Measurements from ENCODE around the gene CREB5. TPM values are rescaled to one million over a fixed set of nuclear protein-coding genes. Genes with fewer than 3 reads are reported as not detected.

CREB5 gene
- total RNA-seq, 2 experiments from 2014 or later, result 0.15 to 0.52 TPM

DNA sequence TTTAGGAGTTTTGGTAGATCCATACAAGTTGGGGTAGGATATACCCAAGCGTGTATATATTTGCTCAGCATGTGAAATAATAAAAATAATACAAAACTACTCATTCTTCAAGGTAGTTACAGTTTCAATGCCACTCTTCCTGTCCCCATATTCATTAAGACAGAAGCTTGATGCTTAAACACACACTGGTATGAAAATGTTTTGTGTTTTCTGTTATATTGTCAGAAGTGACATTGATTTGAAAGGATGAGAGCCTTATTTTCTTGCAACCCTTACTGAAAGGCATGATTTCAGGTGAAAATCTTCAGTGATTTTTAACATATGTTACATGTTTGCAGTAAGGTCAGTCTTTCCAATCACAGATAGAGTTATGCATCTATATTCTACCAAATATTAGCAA is 312.2 kb downstream of the CREB5 start:
- ChIA-PET POLR2A (no interaction called here), CTCF (no interaction called here)
- H3K36me3 Mint-ChIP-seq, result no peaks in the 10 kb centered on the region
- no peak for DNase-seq
- H3K27ac Mint-ChIP-seq, result no peak overlapping the region
- intact Hi-C loops (cut with micrococcal nuclease), result no loop called here
- H3K27me3 Mint-ChIP-seq, result peaks cover 3% of the 10 kb centered on the region
- H3K4me1 Mint-ChIP-seq (ENCODE audit: low read depth), result no peaks in the 10 kb centered on the region
- no peaks in the 10 kb centered on the region for H3K9me3 Mint-ChIP-seq
- no peak overlapping the region for H3K4me3 Mint-ChIP-seq

DNA sequence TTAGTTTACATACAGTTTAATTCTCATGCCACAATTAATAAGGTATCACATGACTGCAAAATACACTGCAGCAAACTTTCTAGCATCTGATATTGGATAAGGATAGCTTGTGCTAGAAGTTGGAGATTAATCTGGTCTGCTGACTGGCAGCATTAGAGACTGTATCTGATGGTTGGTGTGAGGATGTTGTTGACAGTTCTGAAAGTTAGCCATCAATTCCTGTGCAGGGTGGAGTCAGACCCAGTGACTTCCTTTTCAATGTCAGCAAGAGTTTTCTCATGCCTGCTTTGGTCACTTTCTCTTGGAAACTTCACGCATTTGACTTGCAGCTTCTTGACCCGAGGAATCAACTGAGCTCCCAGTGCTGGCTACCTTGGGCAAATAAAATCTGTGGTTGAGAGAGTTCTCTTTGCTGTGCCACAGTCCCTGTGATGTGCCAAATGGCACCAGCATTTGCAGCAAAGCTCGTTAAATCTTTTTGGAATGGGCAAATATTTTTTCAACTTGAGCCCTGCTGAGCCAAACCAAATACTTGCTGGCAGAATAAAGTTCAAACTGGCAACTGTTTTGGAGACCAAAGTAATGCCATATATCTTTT is 312.8 kb downstream of the CREB5 start:
- ChIA-PET CTCF (no interaction called here), POLR2A (no interaction called here)
- Mint-ChIP-seq H3K9me3 (no peaks in the 10 kb centered on the region), H3K36me3 (no peaks in the 10 kb centered on the region), H3K27me3 (peaks cover 3% of the 10 kb centered on the region), H3K4me3 (no peak overlapping the region), H3K4me1 (ENCODE audit: low read depth) (no peaks in the 10 kb centered on the region), H3K27ac (no peak overlapping the region)
- intact Hi-C loops (cut with micrococcal nuclease), result no loop called here
- no peak for DNase-seq

DNA sequence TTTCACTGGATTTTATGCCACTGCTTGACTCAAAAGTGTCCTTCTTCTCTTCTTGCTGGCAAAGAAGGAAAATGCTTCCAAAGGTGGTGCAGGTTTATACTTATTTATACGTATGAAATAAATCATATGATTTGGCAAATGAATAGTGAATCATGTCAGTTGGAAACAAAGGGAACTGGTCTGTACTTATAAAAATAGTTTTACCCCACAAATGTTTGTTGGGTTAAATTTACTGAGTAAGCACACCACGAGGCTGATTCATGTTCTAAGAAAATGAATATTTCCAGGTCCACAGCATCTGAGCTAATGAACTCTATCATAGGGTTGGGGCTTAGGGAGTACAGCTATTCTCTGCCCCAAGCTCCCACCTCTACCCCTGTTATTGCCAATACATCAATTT is 313.6 kb downstream of the CREB5 start:
- intact Hi-C loops (cut with micrococcal nuclease), result no loop called here
- Mint-ChIP-seq H3K27me3 (peaks cover 3% of the 10 kb centered on the region), H3K9me3 (no peaks in the 10 kb centered on the region), H3K4me3 (no peak overlapping the region), H3K4me1 (ENCODE audit: low read depth) (no peaks in the 10 kb centered on the region), H3K27ac (no peak overlapping the region), H3K36me3 (no peaks in the 10 kb centered on the region)
- ChIA-PET POLR2A (no interaction called here), CTCF (no interaction called here)
- DNase-seq, result no peak

DNA sequence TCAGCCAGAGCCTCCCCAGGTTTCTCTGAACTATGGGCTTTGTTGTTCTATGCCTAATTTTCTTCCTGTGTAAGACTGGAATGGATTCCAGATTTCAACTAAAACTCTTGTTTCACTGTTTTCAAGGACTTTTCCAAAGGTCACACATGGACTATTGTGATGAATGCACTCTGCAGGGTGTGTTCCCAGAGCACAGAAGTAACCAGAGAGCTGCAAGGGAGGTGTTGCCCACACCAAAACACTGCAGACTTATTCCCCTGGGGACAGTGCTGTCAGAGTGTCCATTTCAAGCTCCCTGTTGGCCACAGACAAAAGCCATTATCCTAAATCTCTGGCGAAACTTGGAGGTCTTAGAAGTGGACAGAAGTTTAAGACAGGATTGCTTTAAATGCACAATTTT is 314.2 kb downstream of the CREB5 start:
- Mint-ChIP-seq H3K36me3 (no peaks in the 10 kb centered on the region), H3K9me3 (no peaks in the 10 kb centered on the region), H3K27ac (no peak overlapping the region), H3K4me3 (no peak overlapping the region), H3K4me1 (ENCODE audit: low read depth) (no peaks in the 10 kb centered on the region), H3K27me3 (peaks cover 3% of the 10 kb centered on the region)
- DNase-seq, result no peak
- CTCF ChIA-PET, result no interaction called here
- intact Hi-C loops (cut with micrococcal nuclease), result no loop called here
- POLR2A ChIA-PET, result interaction anchor here (0.7 kb wide), 1 partner anchor 18 kb away, joined by 4 read pairs; no protein-coding TSS in a partner anchor

- no peak overlapping the region for H3K4me3 Mint-ChIP-seq
- H3K4me1 Mint-ChIP-seq (ENCODE audit: low read depth), result no peaks in the 10 kb centered on the region
- no peaks in the 10 kb centered on the region for H3K9me3 Mint-ChIP-seq
- POLR2A ChIA-PET, result no interaction called here
- DNase-seq, result no peak
- H3K27me3 Mint-ChIP-seq, result peaks cover 3% of the 10 kb centered on the region
- intact Hi-C loops (cut with micrococcal nuclease), result no loop called here
- no peak overlapping the region for H3K27ac Mint-ChIP-seq
- no peaks in the 10 kb centered on the region for H3K36me3 Mint-ChIP-seq
- CTCF ChIA-PET, result no interaction called here
These were observed 317.0 kb downstream of the CREB5 start for GRCh38 chr7:28729281-28729680.

DNA sequence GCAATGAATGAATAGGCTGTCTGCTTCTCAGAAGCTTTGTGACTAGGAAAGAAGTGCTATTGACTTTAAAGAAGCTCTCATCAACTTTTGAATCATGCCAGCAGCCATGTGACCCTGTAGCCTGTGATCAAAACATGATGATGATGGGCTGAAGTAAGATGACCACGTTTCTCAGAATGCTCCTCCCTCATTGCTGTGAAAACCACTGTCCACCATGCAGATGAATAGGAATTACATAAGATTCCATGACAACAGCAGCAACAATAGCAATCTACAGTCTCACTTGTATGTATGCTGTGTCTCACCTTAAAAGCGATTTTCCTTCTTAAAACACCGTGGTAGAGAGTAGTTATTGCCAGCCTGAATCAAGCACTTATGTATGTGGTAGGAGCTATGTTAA is 317.4 kb downstream of the CREB5 start:
- intact Hi-C loops (cut with micrococcal nuclease), result no loop called here
- Mint-ChIP-seq H3K36me3 (no peaks in the 10 kb centered on the region), H3K27ac (no peak overlapping the region), H3K27me3 (peaks cover 3% of the 10 kb centered on the region), H3K9me3 (no peaks in the 10 kb centered on the region), H3K4me3 (no peak overlapping the region), H3K4me1 (ENCODE audit: low read depth) (no peaks in the 10 kb centered on the region)
- ChIA-PET POLR2A (no interaction called here), CTCF (no interaction called here)
- DNase-seq, result no peak

- H3K9me3 Mint-ChIP-seq, result no peaks in the 10 kb centered on the region
- ChIA-PET POLR2A (no interaction called here), CTCF (no interaction called here)
- intact Hi-C loops (cut with micrococcal nuclease), result no loop called here
- H3K27ac Mint-ChIP-seq, result no peak overlapping the region
- no peak overlapping the region for H3K4me3 Mint-ChIP-seq
- H3K4me1 Mint-ChIP-seq (ENCODE audit: low read depth), result no peaks in the 10 kb centered on the region
- H3K27me3 Mint-ChIP-seq, result peaks cover 3% of the 10 kb centered on the region
- no peak for DNase-seq
- H3K36me3 Mint-ChIP-seq, result no peaks in the 10 kb centered on the region
These were observed 318.9 kb downstream of the CREB5 start for GRCh38 chr7:28731092-28731658.

GRCh38 chr7:28732071-28732869 is 320.0 kb downstream of the CREB5 start:
- Mint-ChIP-seq H3K36me3 (no peaks in the 10 kb centered on the region), H3K4me1 (ENCODE audit: low read depth) (no peaks in the 10 kb centered on the region), H3K27ac (no peak overlapping the region), H3K27me3 (peaks cover 3% of the 10 kb centered on the region), H3K9me3 (no peaks in the 10 kb centered on the region), H3K4me3 (no peak overlapping the region)
- ChIA-PET CTCF (no interaction called here), POLR2A (no interaction called here)
- intact Hi-C loops (cut with micrococcal nuclease), result no loop called here
- no peak for DNase-seq

GRCh38 chr7:28733035-28733434 is 320.7 kb downstream of the CREB5 start:
- ChIA-PET CTCF (no interaction called here), POLR2A (no interaction called here)
- H3K27me3 Mint-ChIP-seq, result peaks cover 3% of the 10 kb centered on the region
- no peak overlapping the region for H3K27ac Mint-ChIP-seq
- DNase-seq, result no peak
- no peaks in the 10 kb centered on the region for H3K9me3 Mint-ChIP-seq
- no peaks in the 10 kb centered on the region for H3K4me1 Mint-ChIP-seq (ENCODE audit: low read depth)
- no peaks in the 10 kb centered on the region for H3K36me3 Mint-ChIP-seq
- intact Hi-C loops (cut with micrococcal nuclease), result no loop called here
- no peak overlapping the region for H3K4me3 Mint-ChIP-seq

- CTCF ChIA-PET, result no interaction called here
- POLR2A ChIA-PET, result no interaction called here
- intact Hi-C loops (cut with micrococcal nuclease), result no loop called here
- H3K27ac Mint-ChIP-seq, result no peak overlapping the region
- H3K36me3 Mint-ChIP-seq, result no peaks in the 10 kb centered on the region
- no peaks in the 10 kb centered on the region for H3K4me1 Mint-ChIP-seq (ENCODE audit: low read depth)
- no peaks in the 10 kb centered on the region for H3K9me3 Mint-ChIP-seq
- H3K27me3 Mint-ChIP-seq, result peaks cover 3% of the 10 kb centered on the region
- DNase-seq, result no peak
- no peak overlapping the region for H3K4me3 Mint-ChIP-seq
These were observed 326.1 kb downstream of the CREB5 start for GRCh38 chr7:28738412-28738811.

DNA sequence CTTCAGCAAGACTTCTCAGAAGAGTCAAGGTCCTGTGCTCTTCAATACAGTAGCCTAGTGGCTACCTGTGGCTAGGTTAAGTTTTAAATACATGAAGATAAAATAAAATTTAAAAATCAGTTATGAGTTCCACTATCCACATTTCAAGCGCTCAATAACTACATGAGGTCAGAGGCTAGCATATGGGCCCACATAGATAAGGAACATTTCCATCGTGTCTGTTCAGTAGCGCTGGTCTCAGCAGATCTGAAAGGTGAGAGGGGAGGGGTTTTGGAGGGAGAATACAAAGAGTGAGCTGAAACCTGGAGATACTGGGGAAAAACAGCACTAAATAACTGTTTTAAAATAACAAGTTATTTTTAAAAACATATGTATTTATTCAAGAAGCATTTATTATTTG is 326.8 kb downstream of the CREB5 start:
- H3K27ac Mint-ChIP-seq, result no peak overlapping the region
- intact Hi-C loops (cut with micrococcal nuclease), result no loop called here
- H3K9me3 Mint-ChIP-seq, result no peaks in the 10 kb centered on the region
- ChIA-PET POLR2A (no interaction called here), CTCF (no interaction called here)
- H3K36me3 Mint-ChIP-seq, result no peaks in the 10 kb centered on the region
- DNase-seq, result no peak
- H3K4me1 Mint-ChIP-seq (ENCODE audit: low read depth), result no peaks in the 10 kb centered on the region
- no peak overlapping the region for H3K4me3 Mint-ChIP-seq
- peaks cover 3% of the 10 kb centered on the region for H3K27me3 Mint-ChIP-seq

DNA sequence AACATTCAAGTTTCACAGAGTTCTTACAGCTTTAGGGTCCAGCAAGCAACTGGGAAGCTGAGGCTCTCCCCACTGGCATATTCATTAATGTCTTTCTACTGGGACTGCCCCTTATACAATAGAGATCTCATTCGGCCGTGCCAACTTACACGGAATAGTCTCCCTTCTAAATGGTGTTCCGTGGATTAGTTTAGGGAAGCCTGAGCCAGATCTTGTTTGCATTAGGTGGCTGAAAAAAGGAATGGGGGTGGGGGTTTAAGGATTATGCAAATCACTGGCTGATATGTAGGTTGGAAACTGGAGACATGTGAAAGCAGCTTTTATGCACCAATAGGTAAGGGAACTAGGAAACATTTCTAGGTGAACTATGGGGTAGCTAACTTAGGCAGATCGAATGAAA is 327.5 kb downstream of the CREB5 start:
- H3K4me1 Mint-ChIP-seq (ENCODE audit: low read depth), result no peaks in the 10 kb centered on the region
- H3K4me3 Mint-ChIP-seq, result no peak overlapping the region
- DNase-seq, result no peak
- ChIA-PET CTCF (no interaction called here), POLR2A (no interaction called here)
- H3K27me3 Mint-ChIP-seq, result peaks cover 3% of the 10 kb centered on the region
- intact Hi-C loops (cut with micrococcal nuclease), result no loop called here
- H3K27ac Mint-ChIP-seq, result no peak overlapping the region
- no peaks in the 10 kb centered on the region for H3K36me3 Mint-ChIP-seq
- no peaks in the 10 kb centered on the region for H3K9me3 Mint-ChIP-seq

DNA sequence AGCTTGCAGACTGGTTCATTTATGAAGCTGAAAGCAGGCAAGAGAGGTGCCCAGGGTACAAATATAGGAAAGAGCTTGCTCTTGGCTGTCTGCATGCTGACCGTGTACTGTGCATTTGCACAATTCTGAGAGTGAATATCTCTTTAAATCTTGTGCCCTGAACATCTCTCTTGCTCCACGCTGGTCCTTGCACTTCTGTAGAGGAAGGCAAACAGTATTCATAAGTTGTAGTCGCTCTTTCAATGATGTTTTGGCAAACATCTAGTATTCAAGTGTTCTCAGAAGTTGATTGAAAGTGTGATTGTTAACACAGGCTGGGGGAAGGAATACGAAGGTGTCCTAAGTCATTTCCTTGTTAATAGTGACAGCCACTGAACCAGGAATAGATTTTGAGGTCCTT is 332.6 kb downstream of the CREB5 start:
- CTCF ChIA-PET, result no interaction called here
- Mint-ChIP-seq H3K27me3 (peaks cover 1% of the 10 kb centered on the region), H3K4me1 (ENCODE audit: low read depth) (no peaks in the 10 kb centered on the region), H3K27ac (no peak overlapping the region), H3K9me3 (no peaks in the 10 kb centered on the region), H3K4me3 (no peak overlapping the region), H3K36me3 (no peaks in the 10 kb centered on the region)
- DNase-seq, result no peak
- POLR2A ChIA-PET, result no interaction called here
- intact Hi-C loops (cut with micrococcal nuclease), result no loop called here
